Lung (tissue), 12 donors: ENCODE measurements around the gene ELN. TPM values are rescaled to one million over a fixed set of nuclear protein-coding genes. Genes with fewer than 3 reads are reported as not detected.
A peak's percentile ranks its signal among the peaks of the same experiment; 100 is the strongest.

Experiments used
- ATAC-seq: fragments of 200-7000 bp; cut with Tn5 transposase; one replicate; pipeline ENCODE4 v1.9.1; 2020; ENCODE audit warnings: moderate number of reproducible peaks; ENCODE audit not compliant: insufficient read depth, low FRiP score
- DNase-seq, 3 donors: peaks; one replicate each; pipeline ENCODE4 v3.0.0-alpha.2; 2013 to 2017
- H3K27ac ChIP-seq, 2 donors: one replicate each; pipeline ENCODE4 v1.5.1; 2013; ENCODE audit warnings: mild to moderate bottlenecking in 2 of 2, moderate library complexity in 2 of 2, control low read depth in 1 of 2, inconsistent platforms in 1 of 2, low read depth in 1 of 2, low read length in 1 of 2
- H3K27me3 ChIP-seq, 3 donors: one replicate each; pipeline ENCODE4 v1.5.1; 2013; ENCODE audit warnings: low read length in 2 of 3; ENCODE audit not compliant: control insufficient read depth in 3 of 3, insufficient read depth in 3 of 3
- H3K36me3 ChIP-seq, 4 donors: one replicate each; pipeline ENCODE4 v1.5.1; 2013; ENCODE audit warnings: low read length in 4 of 4, mild to moderate bottlenecking in 1 of 4, moderate library complexity in 1 of 4; ENCODE audit not compliant: control insufficient read depth in 4 of 4, insufficient read depth in 4 of 4
- H3K4me1 ChIP-seq, 5 donors: one replicate each; pipeline ENCODE4 v1.5.1; 2013; ENCODE audit warnings: low read length in 5 of 5, mild to moderate bottlenecking in 2 of 5, moderate library complexity in 1 of 5; ENCODE audit not compliant: control insufficient read depth in 5 of 5, insufficient read depth in 5 of 5
- H3K4me3 ChIP-seq: one replicate; pipeline ENCODE4 v1.5.1; 2013; ENCODE audit warnings: mild to moderate bottlenecking, control low read depth, moderate library complexity
- H3K9ac ChIP-seq, 2 donors: one replicate each; pipeline ENCODE4 v1.5.1; 2013; ENCODE audit warnings: low read length in 2 of 2, control low read depth in 1 of 2; ENCODE audit not compliant: insufficient read depth in 1 of 2
- H3K9me3 ChIP-seq, 4 donors: one replicate each; pipeline ENCODE4 v1.5.1; 2013; ENCODE audit warnings: low read length in 3 of 4, mild to moderate bottlenecking in 1 of 4, moderate library complexity in 1 of 4; ENCODE audit not compliant: control insufficient read depth in 4 of 4, insufficient read depth in 3 of 4
- CTCF ChIP-seq: IDR thresholded peaks from 2 replicates; pipeline ENCODE4 v1.5.1; 2012; ENCODE audit warnings: mild to moderate bottlenecking; ENCODE audit errors: control extremely low read depth, extremely low read depth
- WGBS, 2 donors: extraction: QIAGEN DNeasy Blood & Tissue Kit; methylation state at CpG; one replicate each; pipeline ENCODE4 v1.1.7; 2013; 5-methylcytosine and 5-hydroxymethylcytosine counted together
- polyA plus RNA-seq, 2 donors: library from polyadenylated mRNA; stranded (reverse); fragments of 200-250 nt; gene quantifications; one replicate each; pipeline ENCODE4 v1.2.1, GENCODE V29; 2013
- total RNA-seq, 2 donors: library from RNA; depleted of rRNA in 1 of 2; stranded (reverse); fragments of >200 nt in 1 of 2; gene quantifications; one replicate each; pipeline ENCODE4 v1.2.1, GENCODE V29; 2014 to 2021
- donor health status: control.
- donor health status: control.
- donor health status: Bipolar disorder and iron deficiency.
- donor health status: healthy.
- donor health status: DM: yes; HTN: yes; CAD: no.

ELN gene
- total and polyA plus RNA-seq, 4 donors = 60.4 to 274 (median 125) TPM

GRCh38 chr7:73984481-73985205 is 43.3 kb upstream of the ELN start:
- WGBS, 2 donors = 86 to 89% methylated on average over 19 of the region's 19 CpGs
- no peak for DNase-seq
- H3K27ac ChIP-seq = no peak overlapping the region
- no peak overlapping the region for H3K4me3 ChIP-seq
- peaks cover 0 to 16% (median 3%) of the 10 kb centered on the region in 5 donors for H3K4me1 ChIP-seq
- peaks cover 0 to 4% (median 0%) of the 10 kb centered on the region in 3 donors for H3K27me3 ChIP-seq
- H3K9me3 ChIP-seq = no peaks in the 10 kb centered on the region
- ATAC-seq = no peak
- no peak overlapping the region for H3K9ac ChIP-seq
- TF ChIP-seq CTCF = no peak
- no peaks in the 10 kb centered on the region for H3K36me3 ChIP-seq

- TF ChIP-seq CTCF = no peak
- DNase-seq (no peak), ATAC-seq (no peak)
- WGBS, 2 donors = 78 to 87% methylated on average over 13 of the region's 13 CpGs
- H3K4me1 ChIP-seq = peaks cover 0 to 16% (median 3%) of the 10 kb centered on the region in 5 donors
- H3K4me3 ChIP-seq = no peak overlapping the region
- H3K36me3 ChIP-seq = no peaks in the 10 kb centered on the region
- peaks cover 0 to 4% (median 0%) of the 10 kb centered on the region in 3 donors for H3K27me3 ChIP-seq
- H3K27ac ChIP-seq = peak overlapping the region in 1 of 2 donors; percentile 13
- H3K9ac ChIP-seq = no peak overlapping the region
- H3K9me3 ChIP-seq = no peaks in the 10 kb centered on the region
Observed at GRCh38 chr7:73985737-73986141, 42.2 kb upstream of the ELN start.

- 65 to 83% methylated on average over 17 of the region's 17 CpGs for WGBS, 2 donors
- ATAC-seq (no peak), DNase-seq (peak; percentile 31 to 42 (median 41))
- no peak for TF ChIP-seq CTCF
- no peaks in the 10 kb centered on the region for H3K36me3 ChIP-seq
- H3K4me3 ChIP-seq = no peak overlapping the region
- no peak overlapping the region for H3K9ac ChIP-seq
- peaks cover 0 to 16% (median 3%) of the 10 kb centered on the region in 5 donors for H3K4me1 ChIP-seq
- peaks cover 0 to 3% (median 0%) of the 10 kb centered on the region in 3 donors for H3K27me3 ChIP-seq
- H3K9me3 ChIP-seq = no peaks in the 10 kb centered on the region
- H3K27ac ChIP-seq = peak overlapping the region in 1 of 2 donors; percentile 43
Observed at GRCh38 chr7:73986158-73986631, 41.8 kb upstream of the ELN start.
